ENCODE measurements around the gene LIMCH1. TPM values are rescaled to one million over a fixed set of nuclear protein-coding genes. Genes with fewer than 3 reads are reported as not detected.

The LIMCH1 gene
- total and polyA plus RNA-seq, 2 of the 8 experiments (the other 6 are each of a cell fraction or from before 2014, with no cell fraction given) = 2.7 to 3.0 TPM

DNA sequence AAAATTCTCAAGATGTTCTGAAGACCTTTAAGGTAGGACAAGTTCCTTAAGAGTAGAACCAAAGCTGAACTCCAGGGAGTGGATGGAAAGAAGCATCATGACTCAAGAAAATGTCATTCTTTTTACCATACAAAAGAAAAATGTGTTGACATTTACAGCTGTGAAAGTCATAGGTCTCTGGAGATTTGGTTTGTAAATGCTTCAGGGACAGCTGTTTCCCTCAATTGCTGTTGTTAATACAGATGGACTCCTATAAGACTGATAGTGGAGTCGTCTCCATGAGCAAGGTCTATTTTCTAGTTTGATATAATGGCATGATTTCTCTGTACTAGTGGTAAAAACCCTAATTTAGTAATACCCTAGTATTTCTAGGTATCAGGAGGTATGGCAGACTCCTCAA is 108.9 kb downstream of the LIMCH1 start:
- Histone ChIP-seq H3K14ac (ENCODE audit: insufficient read length) (no peak overlapping the region), H3K18ac (ENCODE audit: extremely low read depth, low read length) (no peak overlapping the region), H3K56ac (replicated peaks; ENCODE audit: insufficient read length, low read depth, low read length) (no peak overlapping the region), H3K4me3 (ENCODE audit: extremely low read depth in 1 of 4, insufficient read depth in 2 of 4, low read depth in 3 of 4, low read length in 4 of 4) (no peak overlapping the region), H4K8ac (ENCODE audit: extremely low read depth, insufficient read depth, low read length) (no peak overlapping the region), H3K4ac (replicated peaks; ENCODE audit: insufficient read length, low read depth, low read length) (no peak overlapping the region), H3K79me1 (ENCODE audit: low read depth, low read length) (no peaks in the 10 kb centered on the region), H4K5ac (ENCODE audit: insufficient read length, low read depth, low read length) (no peak overlapping the region), H3K4me1 (replicated peaks in 1 of 4; ENCODE audit: control insufficient read depth in 3 of 4, insufficient read depth in 4 of 4, low read length in 3 of 4) (peaks cover 0 to 8% (median 3%) of the 10 kb centered on the region in 4 experiments; a peak in 4 of 7 replicates), H3K9ac (replicated peaks in 1 of 4; ENCODE audit: extremely low read depth in 1 of 4, low read depth in 3 of 4, low read length in 3 of 4) (no peak overlapping the region), H3K23me2 (ENCODE audit: low read depth, low read length) (no peaks in the 10 kb centered on the region; the same call in 1 of the 2 replicates), H3K23ac (ENCODE audit: insufficient read length) (no peak overlapping the region), H3K36me3 (ENCODE audit: control insufficient read depth in 2 of 4, insufficient read depth in 4 of 4, low read length in 3 of 4) (peaks cover 0 to 5% (median 2%) of the 10 kb centered on the region in 4 experiments; a peak in 3 of 8 replicates), H3K9me3 (ENCODE audit: insufficient read depth in 2 of 2, low read depth in 1 of 2, low read length in 1 of 2) (no peaks in the 10 kb centered on the region), H2BK120ac (replicated peaks; ENCODE audit: low read depth, low read length) (no peak overlapping the region), H2BK15ac (ENCODE audit: low read length) (no peak overlapping the region), H3K27ac (ENCODE audit: low read depth, low read length) (no peak overlapping the region), H4K20me1 (replicated peaks in 1 of 2; ENCODE audit: control insufficient read depth in 1 of 2, insufficient read depth in 2 of 2, low read length in 2 of 2) (no peaks in the 10 kb centered on the region), H3K27me3 (replicated peaks in 1 of 4; ENCODE audit: control insufficient read depth in 3 of 4, extremely low read depth in 1 of 4, insufficient read depth in 3 of 4, low read length in 3 of 4) (peaks cover 0 to 8% (median 4%) of the 10 kb centered on the region in 4 experiments; a peak in 3 of 7 replicates), H2AFZ (ENCODE audit: low read length) (no peak overlapping the region), H2AK5ac (ENCODE audit: low read depth, low read length) (no peak overlapping the region), H4K91ac (replicated peaks; ENCODE audit: insufficient read length, low read length) (no peak overlapping the region), H3K79me2 (ENCODE audit: control insufficient read depth in 1 of 2, insufficient read depth in 2 of 2, low read length in 2 of 2) (no peaks in the 10 kb centered on the region), H2BK5ac (ENCODE audit: low read depth, low read length) (no peak overlapping the region), H2BK12ac (ENCODE audit: low read depth, low read length) (no peak overlapping the region), H3K4me2 (ENCODE audit: insufficient read depth in 1 of 2, low read depth in 2 of 2, low read length in 2 of 2) (no peak overlapping the region), H2BK20ac (ENCODE audit: low read length) (no peak overlapping the region)
- no peak for DNase-seq (ENCODE audit: low read depth in 1 of 2, low spot score in 2 of 2)
- no peak for TF ChIP-seq CHD2 (IDR thresholded peaks at IDR 0.05; ENCODE audit: low read length)
- TF ChIP-seq, protein P1, sequence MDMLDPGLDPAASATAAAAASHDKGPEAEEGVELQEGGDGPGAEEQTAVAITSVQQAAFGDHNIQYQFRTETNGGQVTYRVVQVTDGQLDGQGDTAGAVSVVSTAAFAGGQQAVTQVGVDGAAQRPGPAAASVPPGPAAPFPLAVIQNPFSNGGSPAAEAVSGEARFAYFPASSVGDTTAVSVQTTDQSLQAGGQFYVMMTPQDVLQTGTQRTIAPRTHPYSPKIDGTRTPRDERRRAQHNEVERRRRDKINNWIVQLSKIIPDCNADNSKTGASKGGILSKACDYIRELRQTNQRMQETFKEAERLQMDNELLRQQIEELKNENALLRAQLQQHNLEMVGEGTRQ (IDR thresholded peaks at IDR 0.05; ENCODE audit: low read length) = no peak
- no peak for TF ChIP-seq CREB1 (IDR thresholded peaks at IDR 0.05)
- no peak for TF ChIP-seq RFX5 (IDR thresholded peaks at IDR 0.05; ENCODE audit: borderline replicate concordance, low read depth, low read length)
- no peak for TF ChIP-seq BACH1 (IDR thresholded peaks at IDR 0.05; ENCODE audit: low read length)
- TF ChIP-seq CEBPB (IDR thresholded peaks at IDR 0.05; ENCODE audit: low read depth, low read length) = no peak
- no peak for TF ChIP-seq SAP30 (IDR thresholded peaks at IDR 0.05; ENCODE audit: insufficient read depth, insufficient replicate concordance, low read length)
- no peak for TF ChIP-seq RXRA (IDR thresholded peaks at IDR 0.05; ENCODE audit: insufficient read depth, low read depth, low read length)
- TF ChIP-seq HDAC2 (IDR thresholded peaks at IDR 0.05; ENCODE audit: borderline replicate concordance in 1 of 2, low read depth in 2 of 2, low read length in 2 of 2) = no peak
- FAIRE-seq = no peak
- CTCF ChIA-PET (ENCODE audit: partially characterized antibody) = interaction anchor here (1.0 to 5.7 kb wide), 7 partner anchors 13 to 366 kb away, joined by 3 to 28 read pairs (median 6); no protein-coding TSS in a partner anchor
- 89% methylated on average over 1 of the region's 1 CpG; no CpG with 5 or more reads in 1 of the 2 experiments for WGBS, 2 experiments (ENCODE audit: extremely low coverage in 1 of 2, insufficient coverage in 1 of 2, insufficient read length in 1 of 2, insufficient replicate concordance in 2 of 2, low coverage in 1 of 2, low lambda C conversion rate in 2 of 2, missing lambda C conversion rate in 1 of 2)
- POLR2A ChIA-PET (ENCODE audit: partially characterized antibody) = interaction anchor here (1.0 kb wide), 1 partner anchor 388 kb away, joined by 3 read pairs; no protein-coding TSS in a partner anchor
